ENCODE data around the gene PCDHGA1.

The PCDHGA1 gene

DNA sequence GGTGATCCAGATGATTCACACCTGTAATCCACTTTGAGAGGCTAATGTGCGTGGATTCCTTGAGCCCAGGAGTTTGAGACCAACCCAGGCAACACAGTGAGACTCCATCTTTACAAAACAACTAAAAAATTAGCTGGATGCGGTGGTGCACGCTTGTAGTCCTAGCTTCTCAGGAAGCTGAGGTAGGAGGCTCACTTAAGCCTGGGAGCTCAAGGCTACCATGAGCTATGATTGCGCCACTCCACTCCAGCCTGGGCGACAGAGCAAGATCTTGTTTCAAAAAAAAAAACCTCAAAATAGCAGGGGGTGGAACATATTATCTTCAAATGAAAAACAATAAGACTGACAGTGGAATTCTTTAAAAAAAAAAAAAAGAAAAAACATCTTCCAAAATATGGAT lies 217.6 kb downstream of the PCDHGA1 start:
- H2AK5ac ChIP-seq (ENCODE audit: low read depth, low read length), result no peak overlapping the region
- H3K23ac ChIP-seq (ENCODE audit: low read depth, low read length, poor library complexity), result no peak overlapping the region
- no peak overlapping the region for H3K27ac ChIP-seq (replicated peaks; ENCODE audit: low read length)
- peaks cover 6 to 49% of the 10 kb centered on the region in 2 donors for H3K36me3 ChIP-seq (replicated peaks in 1 of 2; ENCODE audit: control insufficient read depth in 2 of 2, insufficient read depth in 2 of 2, low read length in 2 of 2)
- no peak overlapping the region for H2BK5ac ChIP-seq (ENCODE audit: low read length)
- H2AFZ ChIP-seq (ENCODE audit: low read length), result no peak overlapping the region
- no peaks in the 10 kb centered on the region for H3K27me3 ChIP-seq (ENCODE audit: control insufficient read depth in 3 of 3, insufficient read depth in 3 of 3, low read depth in 1 of 3, low read length in 3 of 3)
- H3K4me1 ChIP-seq (ENCODE audit: control insufficient read depth in 2 of 2, insufficient read depth in 1 of 2, low read depth in 1 of 2, low read length in 2 of 2), result no peaks in the 10 kb centered on the region
- H3K4me2 ChIP-seq (ENCODE audit: insufficient read depth, low read length, poor library complexity, severe bottlenecking), result no peak overlapping the region
- no CpG with 5 or more reads among the region's 5 CpGs for WGBS, 2 donors (ENCODE audit: extremely low coverage in 2 of 2, insufficient read length in 2 of 2, insufficient replicate concordance in 1 of 2)
- H2BK15ac ChIP-seq (ENCODE audit: low read length), result no peak overlapping the region
- H3K18ac ChIP-seq (ENCODE audit: low read length), result no peak overlapping the region
- no peak overlapping the region for H3K14ac ChIP-seq (ENCODE audit: low read length)
- H3K4ac ChIP-seq (ENCODE audit: low read length), result no peak overlapping the region
- no peak overlapping the region for H3K4me3 ChIP-seq (ENCODE audit: low read length in 2 of 2)
- H4K91ac ChIP-seq (ENCODE audit: low read depth, low read length, poor library complexity), result no peak overlapping the region
- no peaks in the 10 kb centered on the region for H3K79me1 ChIP-seq (ENCODE audit: low read depth, low read length)
- H2BK120ac ChIP-seq (ENCODE audit: low read depth, low read length), result no peak overlapping the region
- no peak overlapping the region for H4K8ac ChIP-seq (ENCODE audit: low read depth, low read length)
- DNase-seq (ENCODE audit: low spot score), result no peak
- peaks cover 8 to 28% of the 10 kb centered on the region in 2 donors for H3K9me3 ChIP-seq (replicated peaks in 1 of 2; ENCODE audit: control insufficient read depth in 2 of 2, insufficient read depth in 1 of 2, low read depth in 1 of 2, low read length in 2 of 2)
- H2BK12ac ChIP-seq (ENCODE audit: low read length), result no peak overlapping the region
- no peak overlapping the region for H3K9ac ChIP-seq (ENCODE audit: low read depth, low read length, poor library complexity)

DNA sequence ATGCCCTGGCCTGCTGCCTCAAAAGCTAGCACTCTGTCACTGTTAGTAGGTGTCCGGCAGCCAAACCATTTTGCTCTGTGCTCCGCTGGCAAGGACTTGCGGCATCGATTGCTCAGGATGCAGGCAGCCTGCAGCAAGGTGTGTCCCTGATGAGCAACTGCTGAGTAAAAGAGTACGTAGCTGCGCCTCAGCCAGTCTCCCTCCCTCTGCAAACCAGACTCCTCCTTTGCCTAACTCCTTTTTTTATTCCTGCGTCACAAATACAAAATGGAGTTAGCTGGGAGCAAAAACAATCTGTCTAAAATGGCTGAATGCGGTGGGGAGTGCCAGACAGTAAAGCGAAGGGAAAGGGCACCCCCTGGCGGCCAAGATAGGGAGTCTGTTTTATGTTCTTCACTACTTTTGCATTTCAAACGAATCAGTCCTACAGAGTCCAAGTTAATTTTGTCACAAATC lies 227.4 kb downstream of the PCDHGA1 start:
- Histone ChIP-seq H3K4me3 (ENCODE audit: low read length in 2 of 2) (peak overlapping the region in 1 of 2 donors; percentile 43), H4K91ac (ENCODE audit: low read depth, low read length, poor library complexity) (no peak overlapping the region), H3K9me3 (replicated peaks in 1 of 2; ENCODE audit: control insufficient read depth in 2 of 2, insufficient read depth in 1 of 2, low read depth in 1 of 2, low read length in 2 of 2) (peaks cover 0 to 58% of the 10 kb centered on the region in 2 donors), H3K4me2 (ENCODE audit: insufficient read depth, low read length, poor library complexity, severe bottlenecking) (no peak overlapping the region), H4K8ac (ENCODE audit: low read depth, low read length) (no peak overlapping the region), H3K79me1 (ENCODE audit: low read depth, low read length) (no peaks in the 10 kb centered on the region), H3K27ac (replicated peaks; ENCODE audit: low read length) (peak overlapping the region; percentile 85), H2BK5ac (ENCODE audit: low read length) (no peak overlapping the region), H3K9ac (ENCODE audit: low read depth, low read length, poor library complexity) (peak overlapping the region; percentile 33), H3K27me3 (ENCODE audit: control insufficient read depth in 3 of 3, insufficient read depth in 3 of 3, low read depth in 1 of 3, low read length in 3 of 3) (no peaks in the 10 kb centered on the region), H3K14ac (ENCODE audit: low read length) (no peak overlapping the region), H2AFZ (ENCODE audit: low read length) (peak overlapping the region; percentile 77), H2BK120ac (ENCODE audit: low read depth, low read length) (no peak overlapping the region), H3K36me3 (replicated peaks in 1 of 2; ENCODE audit: control insufficient read depth in 2 of 2, insufficient read depth in 2 of 2, low read length in 2 of 2) (peaks cover 2 to 75% of the 10 kb centered on the region in 2 donors), H3K18ac (ENCODE audit: low read length) (peak overlapping the region; percentile 95), H3K23ac (ENCODE audit: low read depth, low read length, poor library complexity) (no peak overlapping the region), H3K4ac (ENCODE audit: low read length) (no peak overlapping the region), H3K4me1 (ENCODE audit: control insufficient read depth in 2 of 2, insufficient read depth in 1 of 2, low read depth in 1 of 2, low read length in 2 of 2) (peaks cover 5 to 11% of the 10 kb centered on the region in 2 donors), H2BK15ac (ENCODE audit: low read length) (peak overlapping the region; percentile 11), H2AK5ac (ENCODE audit: low read depth, low read length) (no peak overlapping the region), H2BK12ac (ENCODE audit: low read length) (no peak overlapping the region)
- no CpG with 5 or more reads among the region's 11 CpGs for WGBS, 2 donors (ENCODE audit: extremely low coverage in 2 of 2, insufficient read length in 2 of 2, insufficient replicate concordance in 1 of 2)
- peak; percentile 87 for DNase-seq (ENCODE audit: low spot score)

DNA sequence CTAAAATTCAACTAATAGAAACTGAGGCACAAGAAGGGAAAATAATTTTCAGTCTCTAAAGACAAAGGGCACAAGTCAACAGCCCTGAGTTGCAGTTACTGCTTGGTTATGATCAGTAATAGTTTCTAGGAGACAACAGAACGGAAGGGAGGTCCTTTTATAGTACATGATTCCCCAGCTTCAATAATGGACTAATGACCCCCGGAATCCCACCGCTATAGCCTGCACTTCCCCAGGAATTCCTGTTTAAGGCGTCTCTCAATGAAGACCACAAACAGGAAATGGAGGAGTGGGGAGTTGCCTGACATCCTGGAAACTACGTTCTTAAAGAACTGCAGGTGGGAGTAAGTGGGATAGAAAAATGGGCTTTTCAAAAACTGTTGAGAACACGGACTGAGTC lies 227.8 kb downstream of the PCDHGA1 start:
- Histone ChIP-seq H3K79me1 (ENCODE audit: low read depth, low read length) (no peaks in the 10 kb centered on the region), H3K4me2 (ENCODE audit: insufficient read depth, low read length, poor library complexity, severe bottlenecking) (no peak overlapping the region), H2BK12ac (ENCODE audit: low read length) (no peak overlapping the region), H4K91ac (ENCODE audit: low read depth, low read length, poor library complexity) (no peak overlapping the region), H2AK5ac (ENCODE audit: low read depth, low read length) (no peak overlapping the region), H3K27ac (replicated peaks; ENCODE audit: low read length) (no peak overlapping the region), H3K4me1 (ENCODE audit: control insufficient read depth in 2 of 2, insufficient read depth in 1 of 2, low read depth in 1 of 2, low read length in 2 of 2) (peaks cover 5 to 11% of the 10 kb centered on the region in 2 donors), H3K9me3 (replicated peaks in 1 of 2; ENCODE audit: control insufficient read depth in 2 of 2, insufficient read depth in 1 of 2, low read depth in 1 of 2, low read length in 2 of 2) (peaks cover 2 to 58% of the 10 kb centered on the region in 2 donors), H3K36me3 (replicated peaks in 1 of 2; ENCODE audit: control insufficient read depth in 2 of 2, insufficient read depth in 2 of 2, low read length in 2 of 2) (peaks cover 4 to 80% of the 10 kb centered on the region in 2 donors), H2BK5ac (ENCODE audit: low read length) (no peak overlapping the region), H3K27me3 (ENCODE audit: control insufficient read depth in 3 of 3, insufficient read depth in 3 of 3, low read depth in 1 of 3, low read length in 3 of 3) (no peaks in the 10 kb centered on the region), H4K8ac (ENCODE audit: low read depth, low read length) (no peak overlapping the region), H3K14ac (ENCODE audit: low read length) (no peak overlapping the region), H3K4me3 (ENCODE audit: low read length in 2 of 2) (no peak overlapping the region), H3K18ac (ENCODE audit: low read length) (no peak overlapping the region), H2BK15ac (ENCODE audit: low read length) (no peak overlapping the region), H3K23ac (ENCODE audit: low read depth, low read length, poor library complexity) (no peak overlapping the region), H3K9ac (ENCODE audit: low read depth, low read length, poor library complexity) (no peak overlapping the region), H3K4ac (ENCODE audit: low read length) (no peak overlapping the region), H2AFZ (ENCODE audit: low read length) (no peak overlapping the region), H2BK120ac (ENCODE audit: low read depth, low read length) (no peak overlapping the region)
- no peak for DNase-seq (ENCODE audit: low spot score)
- no CpG with 5 or more reads among the region's 6 CpGs for WGBS, 2 donors (ENCODE audit: extremely low coverage in 2 of 2, insufficient read length in 2 of 2, insufficient replicate concordance in 1 of 2)

DNA sequence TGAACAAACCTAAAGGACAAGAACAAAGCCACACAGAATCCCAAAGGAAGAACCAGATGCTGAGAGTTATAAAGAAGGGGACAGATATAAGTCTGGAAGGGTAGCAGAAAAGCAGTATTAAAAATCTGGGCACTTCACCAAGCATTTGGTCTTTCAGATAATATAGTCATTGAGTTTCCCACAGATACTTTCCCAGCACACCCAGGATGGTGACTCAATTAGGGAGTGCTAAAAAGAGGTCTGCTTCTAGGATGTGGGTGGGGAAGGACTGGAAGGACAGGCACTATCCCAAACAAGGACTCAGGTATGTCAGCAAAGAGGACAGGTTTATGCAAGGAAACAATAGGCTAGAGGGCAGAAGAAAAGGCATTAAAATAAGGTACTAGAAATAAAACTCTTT lies 229.1 kb downstream of the PCDHGA1 start:
- DNase-seq (ENCODE audit: low spot score), result no peak
- H3K4me1 ChIP-seq (ENCODE audit: control insufficient read depth in 2 of 2, insufficient read depth in 1 of 2, low read depth in 1 of 2, low read length in 2 of 2), result peaks cover 5 to 11% of the 10 kb centered on the region in 2 donors
- H3K27ac ChIP-seq (replicated peaks; ENCODE audit: low read length), result no peak overlapping the region

More for the DNA sequence above, 229.1 kb downstream of the PCDHGA1 start:
- Histone ChIP-seq H3K27me3 (ENCODE audit: control insufficient read depth in 3 of 3, insufficient read depth in 3 of 3, low read depth in 1 of 3, low read length in 3 of 3) (no peaks in the 10 kb centered on the region), H2BK5ac (ENCODE audit: low read length) (no peak overlapping the region), H4K8ac (ENCODE audit: low read depth, low read length) (no peak overlapping the region), H3K9ac (ENCODE audit: low read depth, low read length, poor library complexity) (no peak overlapping the region), H3K14ac (ENCODE audit: low read length) (no peak overlapping the region), H3K4ac (ENCODE audit: low read length) (no peak overlapping the region), H2BK120ac (ENCODE audit: low read depth, low read length) (no peak overlapping the region), H4K91ac (ENCODE audit: low read depth, low read length, poor library complexity) (no peak overlapping the region), H2BK15ac (ENCODE audit: low read length) (no peak overlapping the region), H3K18ac (ENCODE audit: low read length) (no peak overlapping the region), H2BK12ac (ENCODE audit: low read length) (no peak overlapping the region), H3K36me3 (replicated peaks in 1 of 2; ENCODE audit: control insufficient read depth in 2 of 2, insufficient read depth in 2 of 2, low read length in 2 of 2) (peaks cover 4 to 87% of the 10 kb centered on the region in 2 donors), H2AFZ (ENCODE audit: low read length) (no peak overlapping the region), H3K9me3 (replicated peaks in 1 of 2; ENCODE audit: control insufficient read depth in 2 of 2, insufficient read depth in 1 of 2, low read depth in 1 of 2, low read length in 2 of 2) (peaks cover 2 to 67% of the 10 kb centered on the region in 2 donors), H3K79me1 (ENCODE audit: low read depth, low read length) (no peaks in the 10 kb centered on the region), H3K4me3 (ENCODE audit: low read length in 2 of 2) (no peak overlapping the region), H3K23ac (ENCODE audit: low read depth, low read length, poor library complexity) (no peak overlapping the region), H2AK5ac (ENCODE audit: low read depth, low read length) (no peak overlapping the region), H3K4me2 (ENCODE audit: insufficient read depth, low read length, poor library complexity, severe bottlenecking) (no peak overlapping the region)

Measured in neuronal stem cell (in vitro differentiated cells).